ENCODE data around the gene GHITM.
"Not testable (repeated sequence)": the region's sequence is repeated elsewhere in the genome, so short reads cannot be mapped to it uniquely, and the experiment has no call there.

The GHITM gene

GRCh38 chr10:84175436-84175835 is 36.1 kb downstream of the GHITM start:
- no peak for DNase-seq (ENCODE audit: insufficient read length, low spot score)
- FAIRE-seq: no peak

GRCh38 chr10:84176351-84176750 is 37.0 kb downstream of the GHITM start:
- FAIRE-seq (no peak), DNase-seq (ENCODE audit: insufficient read length, low spot score) (no peak)

GRCh38 chr10:84176836-84177474 is 37.6 kb downstream of the GHITM start:
- FAIRE-seq (no peak), DNase-seq (ENCODE audit: insufficient read length, low spot score) (no peak)

- DNase-seq (ENCODE audit: insufficient read length, low spot score) (no peak), FAIRE-seq (no peak)
Observed at GRCh38 chr10:84177541-84178141, 38.3 kb downstream of the GHITM start.

GRCh38 chr10:84178160-84178609 is 38.9 kb downstream of the GHITM start:
- DNase-seq (ENCODE audit: insufficient read length, low spot score): no peak
- peak; percentile 97 for FAIRE-seq

GRCh38 chr10:84179059-84179710 is 39.9 kb downstream of the GHITM start:
- no peak for FAIRE-seq
- no peak for DNase-seq (ENCODE audit: insufficient read length, low spot score)

GRCh38 chr10:84180386-84180785 is 41.1 kb downstream of the GHITM start:
- FAIRE-seq; DNase-seq (ENCODE audit: insufficient read length, low spot score): not testable (repeated sequence)

- no peak for DNase-seq (ENCODE audit: insufficient read length, low spot score)
- FAIRE-seq: no peak
Observed at GRCh38 chr10:84181631-84182030, 42.3 kb downstream of the GHITM start.

- DNase-seq (ENCODE audit: insufficient read length, low spot score) (no peak), FAIRE-seq (no peak)
Observed at GRCh38 chr10:84184517-84184916, 45.2 kb downstream of the GHITM start.

- no peak for DNase-seq (ENCODE audit: insufficient read length, low spot score)
- no peak for FAIRE-seq
Observed at GRCh38 chr10:84185526-84186175, 46.3 kb downstream of the GHITM start.

- no peak for DNase-seq (ENCODE audit: insufficient read length, low spot score)
- no peak for FAIRE-seq
Observed at GRCh38 chr10:84188815-84189214, 49.5 kb downstream of the GHITM start.

- no peak for FAIRE-seq
Observed at GRCh38 chr10:84190621-84191020, 51.3 kb downstream of the GHITM start.

GRCh38 chr10:84191106-84191505 is 51.8 kb downstream of the GHITM start:
- FAIRE-seq: no peak

More at GRCh38 chr10:84190621-84191020, 51.3 kb downstream of the GHITM start:
- DNase-seq (ENCODE audit: insufficient read length, low spot score): no peak

GRCh38 chr10:84193327-84193726 is 54.0 kb downstream of the GHITM start:
- FAIRE-seq (no peak), DNase-seq (ENCODE audit: insufficient read length, low spot score) (no peak)

More at GRCh38 chr10:84191106-84191505, 51.8 kb downstream of the GHITM start:
- no peak for DNase-seq (ENCODE audit: insufficient read length, low spot score)

- no peak for DNase-seq (ENCODE audit: insufficient read length, low spot score)
- FAIRE-seq: no peak
Observed at GRCh38 chr10:84193846-84194423, 54.6 kb downstream of the GHITM start.

GRCh38 chr10:84194424-84195043 is 55.2 kb downstream of the GHITM start, which contains the start of gene CDHR1:
TSS of gene CDHR1 (plus strand) at chr10:84194537. CDS start at chr10:84194761, 224 bp downstream.
- FAIRE-seq (no peak), DNase-seq (ENCODE audit: insufficient read length, low spot score) (peak; percentile 36)

- DNase-seq (ENCODE audit: insufficient read length, low spot score) (no peak), FAIRE-seq (no peak)
Observed at GRCh38 chr10:84195044-84195830, 55.9 kb downstream of the GHITM start.

GRCh38 chr10:84196083-84196482 is 56.8 kb downstream of the GHITM start:
- no peak for FAIRE-seq

GRCh38 chr10:84196941-84197340 is 57.6 kb downstream of the GHITM start:
- FAIRE-seq: no peak

More at GRCh38 chr10:84196083-84196482, 56.8 kb downstream of the GHITM start:
- DNase-seq (ENCODE audit: insufficient read length, low spot score): no peak

GRCh38 chr10:84197643-84198042 is 58.3 kb downstream of the GHITM start:
- DNase-seq (ENCODE audit: insufficient read length, low spot score) (no peak), FAIRE-seq (no peak)

More at GRCh38 chr10:84196941-84197340, 57.6 kb downstream of the GHITM start:
- no peak for DNase-seq (ENCODE audit: insufficient read length, low spot score)

All from HTR-8/SVneo (cell line).